ENCODE data around the gene KLRD1. TPM values are rescaled to one million over a fixed set of nuclear protein-coding genes. Genes with fewer than 3 reads are reported as not detected.

The KLRD1 gene
- not detected in 5 replicates for total RNA-seq (2022; extraction: Qiagen RNA extraction)

GRCh38 chr12:10307630-10308029 lies at the start of gene KLRD1:
KLRD1 (plus strand) TSS chr12:10307870; CDS start chr12:10308078, 208 bp downstream.

Other genes starting within 250 kb of the KLRD1 start
- not detected in 5 replicates for gene CLEC1A, start 208.9 kb upstream of the KLRD1 start, total RNA-seq (2022; extraction: Qiagen RNA extraction)
- not detected in 5 replicates for gene CLEC7A, start 177.7 kb upstream of the KLRD1 start, total RNA-seq (2022; extraction: Qiagen RNA extraction)
- 0.71 to 1.4 TPM (median 1.3 TPM) in 5 replicates for gene OLR1, start 135.7 kb upstream of the KLRD1 start, total RNA-seq (2022; extraction: Qiagen RNA extraction)
- gene TMEM52B, start 128.8 kb upstream of the KLRD1 start, total RNA-seq (2022; extraction: Qiagen RNA extraction): 0.05 to 0.25 TPM (median 0.19 TPM) in 4 of 5 replicates, not detected in the other
- gene GABARAPL1, start 95.0 kb upstream of the KLRD1 start, total RNA-seq (2022; extraction: Qiagen RNA extraction): 29.9 to 41.2 TPM (median 39.0 TPM) in 5 replicates
- gene KLRK1, start 82.2 kb downstream of the KLRD1 start, total RNA-seq (2022; extraction: Qiagen RNA extraction): 0.18 TPM in 1 of 5 replicates, not detected in the others
- gene KLRC4, start 101.9 kb downstream of the KLRD1 start, total RNA-seq (2022; extraction: Qiagen RNA extraction): not detected in 5 replicates
- 0.10 to 0.24 TPM (median 0.22 TPM) in 3 of 5 replicates, not detected in the others for gene KLRC3, start 112.7 kb downstream of the KLRD1 start, total RNA-seq (2022; extraction: Qiagen RNA extraction)
- 1.3 to 2.2 TPM (median 2.0 TPM) in 5 replicates for gene KLRC2, start 128.1 kb downstream of the KLRD1 start, total RNA-seq (2022; extraction: Qiagen RNA extraction)
- gene KLRC1, start 145.5 kb downstream of the KLRD1 start, total RNA-seq (2022; extraction: Qiagen RNA extraction): not detected in 5 replicates
- 0.36 to 0.87 TPM (median 0.45 TPM) in 5 replicates for gene EIF2S3B, start 198.0 kb downstream of the KLRD1 start, total RNA-seq (2022; extraction: Qiagen RNA extraction)